GM23338 (cell line): ENCODE results near the gene TRIM15. TPM values are rescaled to one million over a fixed set of nuclear protein-coding genes. Genes with fewer than 3 reads are reported as not detected.

Source experiments
- ATAC-seq: fragments of 200-7000 bp; cut with Tn5 transposase; 3 replicates; pipeline ENCODE4 v1.9.1; 2020
- DNase-seq: peaks from one replicate; pipeline ENCODE4 v3.0.0-alpha.2; 2015; ENCODE audit warnings: low spot score
- H2AFZ ChIP-seq: fragments of 200-600 bp; sonication (generic); 2 replicates; pipeline ENCODE4 v1.8.0; 2016; ENCODE audit warnings: antibody characterized with exemption, mild to moderate bottlenecking, moderate library complexity
- H3F3A ChIP-seq: fragments of 200-600 bp; sonication (generic); replicated peaks from 2 replicates; pipeline ENCODE4 v1.8.0; 2017; ENCODE audit warnings: antibody characterized with exemption, mixed run types, low read depth
- H3K27ac ChIP-seq: fragments of 200-600 bp; sonication (generic); 2 replicates; pipeline ENCODE4 v1.6.1; 2016; ENCODE audit warnings: low read depth
- H3K27me3 ChIP-seq: fragments of 200-600 bp; sonication (generic); 2 replicates; pipeline ENCODE4 v1.8.0; 2016; ENCODE audit warnings: mild to moderate bottlenecking, mixed run types, moderate library complexity; ENCODE audit not compliant: insufficient read depth
- H3K36me3 ChIP-seq: fragments of 200-600 bp; sonication (generic); 2 replicates; pipeline ENCODE4 v1.8.0; 2016; ENCODE audit warnings: mild to moderate bottlenecking; ENCODE audit not compliant: insufficient read depth
- H3K4me1 ChIP-seq: fragments of 200-600 bp; sonication (generic); 2 replicates; pipeline ENCODE4 v1.8.0; 2016; ENCODE audit warnings: mild to moderate bottlenecking, moderate library complexity; ENCODE audit not compliant: insufficient read depth
- H3K4me2 ChIP-seq: fragments of 200-600 bp; sonication (generic); 2 replicates; pipeline ENCODE4 v1.7.1; 2017; ENCODE audit warnings: mixed run types
- H3K4me3 ChIP-seq: fragments of 200-600 bp; sonication (generic); 2 replicates; pipeline ENCODE4 v1.6.1; 2016; ENCODE audit warnings: mixed run types
- H3K79me2 ChIP-seq: fragments of 200-600 bp; sonication (generic); replicated peaks from 2 replicates; pipeline ENCODE4 v1.8.0; 2017; ENCODE audit warnings: mild to moderate bottlenecking; ENCODE audit not compliant: insufficient read depth
- H3K9me2 ChIP-seq: fragments of 200-600 bp; sonication (generic); 2 replicates; pipeline ENCODE4 v1.8.0; 2017; ENCODE audit not compliant: insufficient read depth
- H4K20me1 ChIP-seq: fragments of 200-600 bp; sonication (generic); replicated peaks from 2 replicates; pipeline ENCODE4 v1.8.0; 2017; ENCODE audit warnings: mild to moderate bottlenecking; ENCODE audit not compliant: insufficient read depth
- H3K27ac Mint-ChIP-seq: 2 replicates; pipeline ENCODE4 v1.8.0; 2020; ENCODE audit warnings: inconsistent platforms, mild to moderate bottlenecking, moderate library complexity, mixed read lengths
- H3K27me3 Mint-ChIP-seq: 3 replicates; pipeline ENCODE4 v1.8.0; 2022; ENCODE audit warnings: low read depth, mild to moderate bottlenecking, moderate library complexity, mixed read lengths, inconsistent platforms; ENCODE audit not compliant: insufficient read depth, poor library complexity
- H3K36me3 Mint-ChIP-seq: 3 replicates; pipeline ENCODE4 v1.8.0; 2021; ENCODE audit warnings: low read depth, mild to moderate bottlenecking, inconsistent platforms, moderate library complexity, mixed read lengths
- H3K4me1 Mint-ChIP-seq: 3 replicates; pipeline ENCODE4 v1.8.0; 2020; ENCODE audit warnings: mild to moderate bottlenecking, inconsistent platforms, mixed read lengths
- H3K4me3 Mint-ChIP-seq: 3 replicates; pipeline ENCODE4 v1.8.0; 2021; ENCODE audit warnings: moderate library complexity, mild to moderate bottlenecking, inconsistent platforms, mixed read lengths
- H3K9me3 Mint-ChIP-seq: 3 replicates; pipeline ENCODE4 v1.8.0; 2020; ENCODE audit warnings: moderate library complexity, mild to moderate bottlenecking, inconsistent platforms, mixed read lengths
- CREB1 ChIP-seq: fragments of 250-450 bp; sonication (Bioruptor Pico); IDR thresholded peaks from 2 replicates; pipeline ENCODE4 v1.5.0; 2020; ENCODE audit warnings: low read depth, mild to moderate bottlenecking, moderate library complexity
- EZH2phosphoT487 ChIP-seq: fragments of 200-600 bp; sonication (generic); IDR thresholded peaks from one replicate; pipeline ENCODE4 v1.8.1; 2018; ENCODE audit warnings: antibody characterized with exemption; ENCODE audit not compliant: unreplicated experiment
- JUNB ChIP-seq: IDR thresholded peaks from one replicate; pipeline ENCODE4 v1.6.1; 2016; ENCODE audit warnings: antibody characterized with exemption; ENCODE audit not compliant: unreplicated experiment
- NANOG ChIP-seq: IDR thresholded peaks from 2 replicates; pipeline ENCODE4 v1.6.1; 2016; ENCODE audit warnings: antibody characterized with exemption, borderline replicate concordance
- POLR2AphosphoS5 ChIP-seq: IDR thresholded peaks from 2 replicates; pipeline ENCODE4 v1.6.1; 2016; ENCODE audit warnings: antibody characterized with exemption, low read depth
- STAT1 ChIP-seq: IDR thresholded peaks from one replicate; pipeline ENCODE4 v1.6.1; 2016; ENCODE audit warnings: antibody characterized with exemption; ENCODE audit not compliant: unreplicated experiment
- ZNF114 ChIP-seq: fragments of 250-450 bp; sonication (Bioruptor Pico); IDR thresholded peaks from 2 replicates; pipeline ENCODE4 v1.5.0; 2020; ENCODE audit warnings: mild to moderate bottlenecking, moderate library complexity
- ZNF331 ChIP-seq: fragments of 250-450 bp; sonication (Bioruptor Pico); IDR thresholded peaks from 2 replicates; pipeline ENCODE4 v1.5.0; 2020; ENCODE audit warnings: low read depth, mild to moderate bottlenecking, moderate library complexity
- ZNF462 ChIP-seq: fragments of 250-450 bp; sonication (Bioruptor Pico); IDR thresholded peaks from 2 replicates; pipeline ENCODE4 v1.5.0; 2020; ENCODE audit warnings: mild to moderate bottlenecking, moderate library complexity
- polyA plus RNA-seq: library from polyadenylated mRNA; unstranded; fragments of >200 nt; fragmentation: Nextera tagmentation; extraction: Ambion mirVana; gene quantifications from 2 replicates; pipeline ENCODE4 v1.2.1, GENCODE V29; 2016
- total RNA-seq: library from RNA; depleted of rRNA; stranded (reverse); fragments of >200 nt; shearing (Covaris generic); gene quantifications from 2 replicates; pipeline ENCODE4 v1.2.3, GENCODE V29; 2014
- TF ChIP-seq, protein P1 (sequence below), 2 experiments: fragments of 200-600 bp in 1 of 2; sonication (generic) in 1 of 2; conservative IDR thresholded peaks; 2 replicates each; pipeline versions ENCODE4 v1.5.1 to v1.6.1; 2016 to 2017; ENCODE audit warnings: antibody characterized with exemption in 2 of 2, low read depth in 2 of 2, mild to moderate bottlenecking in 2 of 2, moderate library complexity in 1 of 2

TRIM15 gene
- total and polyA plus RNA-seq, 2 experiments from 2014 or later: 0.21 to 1.0 TPM

DNA sequence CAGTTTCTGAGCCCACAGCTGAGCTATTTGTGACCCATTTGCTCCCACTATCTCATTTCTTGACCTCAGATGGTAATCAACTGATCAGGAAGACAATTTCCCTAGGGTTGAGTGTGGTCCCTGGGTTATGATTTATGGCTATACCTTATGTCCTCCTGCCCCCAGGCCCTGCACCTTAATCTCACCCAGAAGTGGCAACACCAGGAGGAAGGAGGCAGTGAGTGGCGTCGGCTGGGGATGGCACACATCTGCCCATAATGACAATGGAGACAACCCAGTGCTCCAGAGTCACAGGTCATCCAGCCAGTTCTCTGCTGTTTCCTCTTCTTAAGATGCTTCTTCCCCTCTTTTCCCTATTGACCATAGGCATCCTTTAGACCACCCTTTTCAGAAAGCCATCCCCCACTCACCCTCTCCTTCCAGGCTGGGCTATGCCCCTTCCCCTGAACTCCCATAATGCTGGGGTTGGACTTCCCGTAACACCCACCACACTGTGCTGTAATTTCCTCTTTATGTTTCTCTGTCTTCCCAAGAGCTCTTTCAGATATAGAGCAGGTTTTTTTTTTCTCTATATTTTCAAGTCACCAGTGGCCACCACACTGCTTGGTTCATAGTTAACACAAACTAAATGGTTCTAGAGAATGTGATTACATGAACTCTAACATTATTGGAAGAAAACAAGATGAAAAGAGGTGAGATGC lies 10.3 kb upstream of the TRIM15 start:
- H3K27me3 Mint-ChIP-seq: peaks cover 4% of the 10 kb centered on the region
- H3K27me3 ChIP-seq: 0 out of 2 replicates have a peak, but pooled peaks cover 11% of the 10 kb centered on the region

More for the DNA sequence above, 10.3 kb upstream of the TRIM15 start:
- no peak overlapping the region for H3K4me3 Mint-ChIP-seq
- Histone ChIP-seq H4K20me1 (no peaks in the 10 kb centered on the region), H3K27ac (no peak overlapping the region), H3K4me3 (no peak overlapping the region), H3K4me2 (no peak overlapping the region), H3F3A (no peaks in the 10 kb centered on the region), H2AFZ (no peak overlapping the region), H3K79me2 (no peaks in the 10 kb centered on the region), H3K36me3 (no peaks in the 10 kb centered on the region), H3K9me2 (no peaks in the 10 kb centered on the region), H3K4me1 (no peaks in the 10 kb centered on the region)
- no peaks in the 10 kb centered on the region for H3K4me1 Mint-ChIP-seq
- H3K9me3 Mint-ChIP-seq: no peaks in the 10 kb centered on the region
- no peak for DNase-seq
- no peak for TF ChIP-seq NANOG
- TF ChIP-seq EZH2phosphoT487: no peak
- TF ChIP-seq ZNF114: no peak
- no peak for TF ChIP-seq ZNF331 (CRISPR knock-in tag)
- TF ChIP-seq STAT1: no peak
- TF ChIP-seq ZNF462 (CRISPR knock-in tag): no peak
- no peak for TF ChIP-seq POLR2AphosphoS5
- TF ChIP-seq CREB1 (CRISPR knock-in tag): no peak
- no peak for TF ChIP-seq JUNB
- TF ChIP-seq, protein P1, sequence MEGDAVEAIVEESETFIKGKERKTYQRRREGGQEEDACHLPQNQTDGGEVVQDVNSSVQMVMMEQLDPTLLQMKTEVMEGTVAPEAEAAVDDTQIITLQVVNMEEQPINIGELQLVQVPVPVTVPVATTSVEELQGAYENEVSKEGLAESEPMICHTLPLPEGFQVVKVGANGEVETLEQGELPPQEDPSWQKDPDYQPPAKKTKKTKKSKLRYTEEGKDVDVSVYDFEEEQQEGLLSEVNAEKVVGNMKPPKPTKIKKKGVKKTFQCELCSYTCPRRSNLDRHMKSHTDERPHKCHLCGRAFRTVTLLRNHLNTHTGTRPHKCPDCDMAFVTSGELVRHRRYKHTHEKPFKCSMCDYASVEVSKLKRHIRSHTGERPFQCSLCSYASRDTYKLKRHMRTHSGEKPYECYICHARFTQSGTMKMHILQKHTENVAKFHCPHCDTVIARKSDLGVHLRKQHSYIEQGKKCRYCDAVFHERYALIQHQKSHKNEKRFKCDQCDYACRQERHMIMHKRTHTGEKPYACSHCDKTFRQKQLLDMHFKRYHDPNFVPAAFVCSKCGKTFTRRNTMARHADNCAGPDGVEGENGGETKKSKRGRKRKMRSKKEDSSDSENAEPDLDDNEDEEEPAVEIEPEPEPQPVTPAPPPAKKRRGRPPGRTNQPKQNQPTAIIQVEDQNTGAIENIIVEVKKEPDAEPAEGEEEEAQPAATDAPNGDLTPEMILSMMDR (conservative IDR thresholded peaks at IDR 0.05; ENCODE audit: low read depth in 2 of 2): no peak
- H3K27ac Mint-ChIP-seq: no peak overlapping the region
- H3K36me3 Mint-ChIP-seq: no peaks in the 10 kb centered on the region
- ATAC-seq: no peak
